COLO829 (cell line): ENCODE measurements around the gene NF2.
A peak's percentile ranks its signal among the peaks of the same experiment; 100 is the strongest.

ENCODE experiments used
- DNase-seq: peaks from one replicate; pipeline ENCODE4 v3.0.0; 2012; ENCODE audit warnings: low spot score

NF2 gene

GRCh38 chr22:29665486-29665885 lies 62.1 kb downstream of the NF2 start:
- DNase-seq: no peak

GRCh38 chr22:29668673-29669072 lies 65.2 kb downstream of the NF2 start:
- DNase-seq: no peak

GRCh38 chr22:29670626-29671025 lies 67.2 kb downstream of the NF2 start:
- DNase-seq: no peak

GRCh38 chr22:29673361-29674066 lies 70.1 kb downstream of the NF2 start:
- no peak for DNase-seq

GRCh38 chr22:29674121-29674520 lies 70.7 kb downstream of the NF2 start:
- no peak for DNase-seq

- DNase-seq: no peak
Measured at GRCh38 chr22:29679316-29679715, 75.9 kb downstream of the NF2 start.

GRCh38 chr22:29683536-29683935 lies 80.1 kb downstream of the NF2 start:
- no peak for DNase-seq

- no peak for DNase-seq
Measured at GRCh38 chr22:29684244-29684643, 80.8 kb downstream of the NF2 start.

- no peak for DNase-seq
Measured at GRCh38 chr22:29689206-29689879, 85.9 kb downstream of the NF2 start.

- peak; percentile 31 for DNase-seq
Measured at GRCh38 chr22:29689880-29690213, 86.4 kb downstream of the NF2 start.

GRCh38 chr22:29690476-29690875 lies 87.0 kb downstream of the NF2 start:
- no peak for DNase-seq

- no peak for DNase-seq
Measured at GRCh38 chr22:29691636-29692326, 88.3 kb downstream of the NF2 start.

- DNase-seq: no peak
Measured at GRCh38 chr22:29692327-29692640, 88.9 kb downstream of the NF2 start.

- no peak for DNase-seq
Measured at GRCh38 chr22:29693161-29693560, 89.7 kb downstream of the NF2 start.

- no peak for DNase-seq
Measured at GRCh38 chr22:29693671-29694070, 90.2 kb downstream of the NF2 start.

- DNase-seq: no peak
Measured at GRCh38 chr22:29695129-29695926, 91.9 kb downstream of the NF2 start.

GRCh38 chr22:29697853-29698598 lies 94.6 kb downstream of the NF2 start:
- no peak for DNase-seq

- DNase-seq: no peak
Measured at GRCh38 chr22:29700206-29700899, 96.9 kb downstream of the NF2 start.

GRCh38 chr22:29700900-29701154 lies 97.4 kb downstream of the NF2 start:
- DNase-seq: no peak

GRCh38 chr22:29701155-29701999 lies 97.9 kb downstream of the NF2 start:
- no peak for DNase-seq
